Fibroblast of peridontal ligament (primary cell): ENCODE measurements around the gene CELF4.

Experiments
- DNase-seq: peaks from one replicate; pipeline ENCODE4 v3.0.0-alpha.2; 2010; ENCODE audit errors: extremely low read depth

CELF4 gene

GRCh38 chr18:37414816-37415215 is 150.8 kb downstream of the CELF4 start:
- no peak for DNase-seq

GRCh38 chr18:37412829-37413228 is 152.8 kb downstream of the CELF4 start:
- no peak for DNase-seq

- DNase-seq, result no peak
Observed at GRCh38 chr18:37412333-37412732, 153.3 kb downstream of the CELF4 start.

- peak; percentile 2 for DNase-seq
Observed at GRCh38 chr18:37409878-37410277, 155.7 kb downstream of the CELF4 start.

- DNase-seq, result no peak
Observed at GRCh38 chr18:37408676-37409265, 156.8 kb downstream of the CELF4 start.

- DNase-seq, result no peak
Observed at GRCh38 chr18:37407571-37407970, 158.0 kb downstream of the CELF4 start.

GRCh38 chr18:37405772-37406171 is 159.8 kb downstream of the CELF4 start:
- no peak for DNase-seq

GRCh38 chr18:37405229-37405628 is 160.4 kb downstream of the CELF4 start:
- no peak for DNase-seq

GRCh38 chr18:37403788-37404187 is 161.8 kb downstream of the CELF4 start:
- no peak for DNase-seq

GRCh38 chr18:37403100-37403781 is 162.4 kb downstream of the CELF4 start:
- DNase-seq, result peak; percentile 91

GRCh38 chr18:37402735-37403099 is 162.9 kb downstream of the CELF4 start:
- no peak for DNase-seq

- DNase-seq, result no peak
Observed at GRCh38 chr18:37400802-37401201, 164.8 kb downstream of the CELF4 start.

- DNase-seq, result no peak
Observed at GRCh38 chr18:37398248-37398920, 167.2 kb downstream of the CELF4 start.

- no peak for DNase-seq
Observed at GRCh38 chr18:37397814-37398213, 167.8 kb downstream of the CELF4 start.

GRCh38 chr18:37396971-37397720 is 168.5 kb downstream of the CELF4 start:
- no peak for DNase-seq

GRCh38 chr18:37395631-37396030 is 170.0 kb downstream of the CELF4 start:
- no peak for DNase-seq

GRCh38 chr18:37395138-37395537 is 170.5 kb downstream of the CELF4 start:
- no peak for DNase-seq

GRCh38 chr18:37394610-37394965 is 171.0 kb downstream of the CELF4 start:
- DNase-seq, result no peak

GRCh38 chr18:37393945-37394609 is 171.5 kb downstream of the CELF4 start:
- peak; percentile 84 for DNase-seq

GRCh38 chr18:37393221-37393827 is 172.3 kb downstream of the CELF4 start:
- DNase-seq, result no peak

GRCh38 chr18:37392648-37393047 is 172.9 kb downstream of the CELF4 start:
- DNase-seq, result no peak
